ENCODE data around the gene EPB41L5. TPM values are rescaled to one million over a fixed set of nuclear protein-coding genes. Genes with fewer than 3 reads are reported as not detected.

The EPB41L5 gene
- total RNA-seq, 1 donor from 2014 or later, result 1.5 TPM

DNA sequence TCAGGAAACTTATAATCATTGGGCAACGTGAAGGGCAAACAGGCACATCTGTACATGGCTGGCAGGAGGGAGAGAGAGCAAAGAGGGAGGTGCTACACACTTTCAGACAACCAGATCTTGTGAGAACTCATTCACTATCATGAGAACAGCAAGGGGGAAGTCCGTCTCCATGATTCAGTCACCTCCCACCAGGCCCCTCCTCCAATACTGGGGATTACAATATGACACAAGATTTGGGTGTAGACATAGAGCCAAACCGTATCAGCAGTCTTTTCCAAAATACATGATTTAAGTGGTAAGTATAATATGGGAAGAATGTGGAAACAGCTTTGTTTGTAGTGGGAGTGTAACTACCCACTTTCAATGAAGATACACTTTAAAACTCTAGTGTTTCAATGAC is 65.0 kb downstream of the EPB41L5 start:
- no peak overlapping the region for H3K4me3 Mint-ChIP-seq (ENCODE audit: low read depth)
- intact Hi-C loops (cut with micrococcal nuclease), result no loop called here
- peaks cover 2% of the 10 kb centered on the region for H3K27me3 Mint-ChIP-seq (ENCODE audit: low read depth)
- no peak overlapping the region for H3K27ac Mint-ChIP-seq
- peaks cover 4% of the 10 kb centered on the region for H3K9me3 Mint-ChIP-seq
- H3K36me3 Mint-ChIP-seq (ENCODE audit: low read depth), result no peaks in the 10 kb centered on the region
- no peak for DNase-seq (ENCODE audit: low spot score)
- H3K4me1 Mint-ChIP-seq (ENCODE audit: low read depth), result no peaks in the 10 kb centered on the region

DNA sequence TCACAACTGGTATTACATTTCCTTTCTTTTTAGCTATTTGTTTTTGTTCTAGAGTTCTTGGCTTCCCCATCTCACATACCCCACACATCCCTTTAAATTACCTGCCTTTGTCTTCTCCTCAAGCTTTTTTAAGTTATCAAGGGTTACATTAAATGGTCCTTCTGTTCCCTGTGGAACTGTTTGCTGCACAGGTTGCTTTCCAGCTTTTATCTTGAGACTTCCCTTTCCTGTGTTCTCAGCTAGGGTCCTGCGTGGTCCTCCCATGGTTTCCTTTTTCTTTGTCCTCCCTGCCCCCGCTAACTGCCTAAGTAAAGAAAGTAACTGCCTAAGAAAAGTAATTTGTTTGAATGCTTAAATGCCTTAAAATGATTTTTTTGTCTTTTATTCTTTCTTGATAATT is 66.8 kb downstream of the EPB41L5 start:
- H3K9me3 Mint-ChIP-seq, result peaks cover 4% of the 10 kb centered on the region
- no peak overlapping the region for H3K4me3 Mint-ChIP-seq (ENCODE audit: low read depth)
- intact Hi-C loops (cut with micrococcal nuclease), result no loop called here
- H3K36me3 Mint-ChIP-seq (ENCODE audit: low read depth), result no peaks in the 10 kb centered on the region
- H3K4me1 Mint-ChIP-seq (ENCODE audit: low read depth), result no peaks in the 10 kb centered on the region
- H3K27me3 Mint-ChIP-seq (ENCODE audit: low read depth), result peaks cover under 1% of the 10 kb centered on the region
- no peak overlapping the region for H3K27ac Mint-ChIP-seq
- DNase-seq (ENCODE audit: low spot score), result no peak

DNA sequence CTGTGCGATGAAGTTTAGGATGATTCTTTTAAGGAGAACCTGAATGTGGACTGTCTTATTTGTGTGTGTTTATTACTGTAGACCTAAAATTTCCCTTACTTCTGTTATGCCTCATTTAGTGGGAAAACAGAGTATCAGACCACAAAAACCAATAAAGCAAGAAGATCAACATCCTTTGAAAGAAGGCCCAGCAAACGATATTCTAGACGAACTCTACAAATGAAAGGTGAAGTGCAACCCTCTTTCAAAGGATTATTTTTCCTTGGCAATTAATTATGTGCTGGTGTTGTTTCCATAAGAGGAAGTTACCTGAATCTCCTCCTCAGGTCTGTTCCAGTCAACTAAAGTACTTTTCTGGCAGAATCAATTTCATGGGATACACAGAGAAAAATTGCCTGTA is 78.6 kb downstream of the EPB41L5 start:
- H3K9me3 Mint-ChIP-seq, result no peaks in the 10 kb centered on the region
- no peaks in the 10 kb centered on the region for H3K36me3 Mint-ChIP-seq (ENCODE audit: low read depth)
- no peaks in the 10 kb centered on the region for H3K4me1 Mint-ChIP-seq (ENCODE audit: low read depth)
- H3K27me3 Mint-ChIP-seq (ENCODE audit: low read depth), result no peaks in the 10 kb centered on the region
- DNase-seq (ENCODE audit: low spot score), result no peak
- intact Hi-C loops (cut with micrococcal nuclease), result no loop called here
- no peak overlapping the region for H3K4me3 Mint-ChIP-seq (ENCODE audit: low read depth)
- H3K27ac Mint-ChIP-seq, result no peak overlapping the region

DNA sequence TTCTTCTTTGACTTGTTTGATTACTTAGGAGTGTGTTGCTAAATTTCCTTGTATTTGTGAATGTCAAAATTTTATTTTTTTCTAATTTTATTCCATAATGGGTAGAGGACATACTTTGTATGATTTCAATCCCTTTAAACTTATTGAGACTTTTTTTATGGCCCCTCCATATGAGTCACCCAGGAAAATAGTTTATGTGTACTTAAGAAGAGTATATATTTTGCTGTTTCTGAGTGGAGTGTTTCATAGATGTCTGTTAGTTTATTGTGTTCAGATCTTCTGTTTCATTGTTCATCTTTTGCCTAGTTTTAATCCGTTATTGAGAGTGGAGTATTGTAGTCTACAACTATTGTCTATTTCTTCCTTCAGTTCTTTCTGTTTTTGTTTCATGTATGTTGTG is 81.9 kb downstream of the EPB41L5 start:
- H3K9me3 Mint-ChIP-seq, result no peaks in the 10 kb centered on the region
- H3K4me3 Mint-ChIP-seq (ENCODE audit: low read depth), result no peak overlapping the region
- H3K27me3 Mint-ChIP-seq (ENCODE audit: low read depth), result no peaks in the 10 kb centered on the region
- no peak for DNase-seq (ENCODE audit: low spot score)
- H3K4me1 Mint-ChIP-seq (ENCODE audit: low read depth), result no peaks in the 10 kb centered on the region
- no peaks in the 10 kb centered on the region for H3K36me3 Mint-ChIP-seq (ENCODE audit: low read depth)
- intact Hi-C loops (cut with micrococcal nuclease), result no loop called here
- no peak overlapping the region for H3K27ac Mint-ChIP-seq

DNA sequence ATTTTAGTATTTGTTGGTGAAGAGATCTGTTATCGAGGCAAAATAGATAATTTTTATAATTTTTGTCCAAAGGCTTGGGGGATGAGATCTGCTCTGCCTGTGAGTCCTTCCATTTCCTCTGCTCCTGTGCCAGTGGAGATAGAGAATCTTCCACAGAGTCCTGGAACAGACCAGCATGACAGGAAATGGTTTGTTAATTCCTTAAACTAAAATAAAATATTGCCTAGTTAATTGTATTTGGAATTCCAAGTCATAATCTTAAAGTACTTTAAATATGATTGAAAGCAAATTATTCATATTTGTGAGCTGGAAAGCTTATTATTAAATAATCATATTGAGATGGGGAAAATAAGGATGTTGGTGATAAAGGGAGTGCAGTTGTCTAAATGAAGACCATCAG is 87.8 kb downstream of the EPB41L5 start:
- no peak overlapping the region for H3K27ac Mint-ChIP-seq
- no peaks in the 10 kb centered on the region for H3K9me3 Mint-ChIP-seq
- H3K4me3 Mint-ChIP-seq (ENCODE audit: low read depth), result no peak overlapping the region
- H3K27me3 Mint-ChIP-seq (ENCODE audit: low read depth), result peaks cover 3% of the 10 kb centered on the region
- intact Hi-C loops (cut with micrococcal nuclease), result loop anchor here (10.0 kb wide), 1 partner anchor 244 kb away; the partner anchor contains the start of gene INHBB
- DNase-seq (ENCODE audit: low spot score), result no peak
- H3K36me3 Mint-ChIP-seq (ENCODE audit: low read depth), result peaks cover 4% of the 10 kb centered on the region
- H3K4me1 Mint-ChIP-seq (ENCODE audit: low read depth), result no peaks in the 10 kb centered on the region

DNA sequence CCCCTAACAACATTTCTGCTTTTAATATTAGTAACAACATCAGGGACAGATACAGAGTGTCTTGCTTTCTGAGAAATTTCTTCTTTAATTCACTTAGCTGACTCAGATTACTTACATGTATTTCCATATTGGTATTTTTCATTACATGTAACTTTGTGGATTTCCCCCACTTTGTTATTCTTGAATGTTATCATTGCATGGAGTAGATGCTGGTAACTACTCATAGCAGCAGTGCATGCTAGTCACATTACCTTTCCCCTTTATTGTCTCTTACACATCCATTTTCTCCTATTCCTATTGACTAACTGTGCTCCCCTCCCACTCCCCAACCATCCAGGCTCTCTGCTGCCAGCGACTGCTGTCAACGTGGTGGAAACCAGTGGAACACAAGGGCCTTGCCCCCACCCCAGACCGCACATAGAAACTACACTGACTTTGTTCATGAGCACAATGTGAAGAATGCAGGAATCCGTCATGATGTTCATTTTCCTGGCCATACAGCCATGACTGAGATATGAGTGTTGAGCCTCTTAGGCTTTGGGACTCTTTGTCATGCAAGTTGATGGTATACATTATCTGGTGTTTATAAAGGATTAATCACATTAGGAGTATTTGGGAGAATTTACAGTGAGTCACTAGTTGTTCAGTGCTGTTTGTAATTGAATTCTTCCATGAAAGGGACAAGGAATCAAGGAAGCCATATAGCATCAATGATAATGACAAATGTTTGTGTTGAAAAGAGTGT is 91.0 kb downstream of the EPB41L5 start:
- Mint-ChIP-seq H3K4me1 (ENCODE audit: low read depth) (peaks cover 8% of the 10 kb centered on the region), H3K36me3 (ENCODE audit: low read depth) (peaks cover 4% of the 10 kb centered on the region), H3K27ac (no peak overlapping the region), H3K9me3 (peaks cover under 1% of the 10 kb centered on the region), H3K27me3 (ENCODE audit: low read depth) (peaks cover 10% of the 10 kb centered on the region), H3K4me3 (ENCODE audit: low read depth) (no peak overlapping the region)
- intact Hi-C loops (cut with micrococcal nuclease), result loop anchor here (10.0 kb wide), 1 partner anchor 241 kb away; the partner anchor contains the start of gene INHBB
- no peak for DNase-seq (ENCODE audit: low spot score)

DNA sequence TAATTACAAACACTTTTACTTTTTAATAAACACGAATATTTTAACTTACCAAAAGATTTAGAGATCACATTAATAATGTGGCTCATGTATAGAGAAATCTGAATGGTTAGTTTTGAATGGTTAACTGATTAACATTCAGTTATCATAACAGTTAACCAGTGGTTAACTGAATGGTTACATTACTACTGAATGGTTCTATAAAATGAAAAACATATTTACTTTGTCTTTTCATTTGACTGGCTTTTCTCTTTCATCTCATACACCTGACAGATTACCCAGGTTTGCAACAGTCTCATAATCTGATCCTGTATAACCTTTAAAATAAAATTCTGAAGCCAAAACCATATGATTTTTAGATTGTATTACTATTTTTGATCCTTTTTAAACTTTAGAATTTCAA is 91.9 kb downstream of the EPB41L5 start:
- peaks cover 9% of the 10 kb centered on the region for H3K9me3 Mint-ChIP-seq
- H3K4me1 Mint-ChIP-seq (ENCODE audit: low read depth), result peaks cover 17% of the 10 kb centered on the region
- peaks cover 8% of the 10 kb centered on the region for H3K36me3 Mint-ChIP-seq (ENCODE audit: low read depth)
- intact Hi-C loops (cut with micrococcal nuclease), result loop anchor here (5.0 to 10.0 kb wide), 3 partner anchors 240 to 578 kb away; partner anchors contain the start of gene INHBB
- no peak overlapping the region for H3K27ac Mint-ChIP-seq
- peaks cover 10% of the 10 kb centered on the region for H3K27me3 Mint-ChIP-seq (ENCODE audit: low read depth)
- DNase-seq (ENCODE audit: low spot score), result no peak
- no peak overlapping the region for H3K4me3 Mint-ChIP-seq (ENCODE audit: low read depth)

DNA sequence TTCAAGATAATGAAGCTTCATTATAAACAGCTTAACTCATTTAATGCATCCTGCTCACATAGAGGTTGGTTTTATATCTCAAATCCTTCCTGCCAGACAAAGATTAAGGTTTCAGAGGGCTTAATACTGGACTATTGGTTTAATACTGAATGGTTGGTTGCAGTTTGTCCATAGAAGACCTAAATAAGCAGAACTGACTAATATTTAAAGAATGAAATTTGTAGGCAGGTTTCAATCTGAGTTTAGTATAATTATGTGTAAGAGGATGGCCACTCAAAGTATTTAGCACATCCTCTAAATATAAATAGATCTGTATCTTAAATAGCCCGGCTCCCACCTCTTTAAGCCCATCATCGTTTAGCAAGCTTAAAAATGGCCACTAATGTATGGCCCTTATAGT is 92.5 kb downstream of the EPB41L5 start:
- Mint-ChIP-seq H3K4me3 (ENCODE audit: low read depth) (no peak overlapping the region), H3K27ac (no peak overlapping the region), H3K27me3 (ENCODE audit: low read depth) (peaks cover 10% of the 10 kb centered on the region), H3K36me3 (ENCODE audit: low read depth) (peaks cover 8% of the 10 kb centered on the region), H3K9me3 (peaks cover 9% of the 10 kb centered on the region), H3K4me1 (ENCODE audit: low read depth) (peaks cover 22% of the 10 kb centered on the region)
- DNase-seq (ENCODE audit: low spot score), result no peak
- intact Hi-C loops (cut with micrococcal nuclease), result loop anchor here (5.0 to 10.0 kb wide), 3 partner anchors 239 to 577 kb away; partner anchors contain the start of gene INHBB

DNA sequence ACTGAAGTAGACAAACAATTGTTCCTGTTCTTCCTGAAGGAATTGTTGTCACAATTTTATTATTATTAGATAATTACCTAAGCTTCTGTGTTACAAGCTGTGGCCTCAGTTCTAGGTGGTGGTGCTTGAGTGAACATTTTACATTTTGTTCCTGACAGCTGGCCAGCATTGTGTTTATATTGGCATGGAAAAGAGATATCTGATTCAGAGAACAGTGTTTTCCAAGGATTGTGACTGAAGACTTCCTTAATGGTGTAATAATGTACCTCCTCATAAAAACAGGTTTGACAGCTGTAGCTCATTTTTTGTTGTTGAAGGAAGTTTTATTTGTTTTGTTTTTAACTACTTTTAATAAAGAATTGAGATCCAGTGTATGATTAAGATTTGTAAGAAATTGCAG is 95.2 kb downstream of the EPB41L5 start:
- Mint-ChIP-seq H3K27me3 (ENCODE audit: low read depth) (peaks cover 23% of the 10 kb centered on the region), H3K9me3 (peaks cover 9% of the 10 kb centered on the region), H3K36me3 (ENCODE audit: low read depth) (peaks cover 8% of the 10 kb centered on the region), H3K27ac (no peak overlapping the region), H3K4me1 (ENCODE audit: low read depth) (peaks cover 25% of the 10 kb centered on the region), H3K4me3 (ENCODE audit: low read depth) (no peak overlapping the region)
- DNase-seq (ENCODE audit: low spot score), result no peak
- intact Hi-C loops (cut with micrococcal nuclease), result loop anchor here (5.0 to 10.0 kb wide), 3 partner anchors 237 to 574 kb away; partner anchors contain the start of gene INHBB

DNA sequence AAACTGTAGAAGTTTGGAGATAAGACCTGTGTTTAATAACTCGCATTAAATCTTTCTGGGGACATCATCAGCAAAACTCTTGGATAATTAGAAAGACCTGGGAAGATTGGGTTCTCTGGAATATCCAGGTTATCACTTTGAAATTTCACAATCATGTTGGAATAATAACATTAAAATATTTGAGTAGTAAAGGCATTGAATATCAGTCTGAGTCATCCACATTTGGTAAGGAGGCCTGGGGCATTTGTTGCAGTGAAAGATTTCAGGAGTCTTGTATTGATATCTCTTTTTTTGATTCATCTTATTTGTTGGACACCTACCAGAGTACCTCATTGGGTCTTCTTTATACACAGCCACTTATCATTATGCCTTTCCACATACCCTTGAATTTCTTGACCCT is 95.9 kb downstream of the EPB41L5 start:
- Mint-ChIP-seq H3K36me3 (ENCODE audit: low read depth) (peaks cover 8% of the 10 kb centered on the region), H3K9me3 (peaks cover 9% of the 10 kb centered on the region), H3K27ac (no peak overlapping the region), H3K4me1 (ENCODE audit: low read depth) (peaks cover 25% of the 10 kb centered on the region), H3K27me3 (ENCODE audit: low read depth) (peaks cover 28% of the 10 kb centered on the region), H3K4me3 (ENCODE audit: low read depth) (no peak overlapping the region)
- no peak for DNase-seq (ENCODE audit: low spot score)
- intact Hi-C loops (cut with micrococcal nuclease), result loop anchor here (1.0 to 10.0 kb wide), 4 partner anchors 67 to 574 kb away; partner anchors contain the start of gene INHBB

DNA sequence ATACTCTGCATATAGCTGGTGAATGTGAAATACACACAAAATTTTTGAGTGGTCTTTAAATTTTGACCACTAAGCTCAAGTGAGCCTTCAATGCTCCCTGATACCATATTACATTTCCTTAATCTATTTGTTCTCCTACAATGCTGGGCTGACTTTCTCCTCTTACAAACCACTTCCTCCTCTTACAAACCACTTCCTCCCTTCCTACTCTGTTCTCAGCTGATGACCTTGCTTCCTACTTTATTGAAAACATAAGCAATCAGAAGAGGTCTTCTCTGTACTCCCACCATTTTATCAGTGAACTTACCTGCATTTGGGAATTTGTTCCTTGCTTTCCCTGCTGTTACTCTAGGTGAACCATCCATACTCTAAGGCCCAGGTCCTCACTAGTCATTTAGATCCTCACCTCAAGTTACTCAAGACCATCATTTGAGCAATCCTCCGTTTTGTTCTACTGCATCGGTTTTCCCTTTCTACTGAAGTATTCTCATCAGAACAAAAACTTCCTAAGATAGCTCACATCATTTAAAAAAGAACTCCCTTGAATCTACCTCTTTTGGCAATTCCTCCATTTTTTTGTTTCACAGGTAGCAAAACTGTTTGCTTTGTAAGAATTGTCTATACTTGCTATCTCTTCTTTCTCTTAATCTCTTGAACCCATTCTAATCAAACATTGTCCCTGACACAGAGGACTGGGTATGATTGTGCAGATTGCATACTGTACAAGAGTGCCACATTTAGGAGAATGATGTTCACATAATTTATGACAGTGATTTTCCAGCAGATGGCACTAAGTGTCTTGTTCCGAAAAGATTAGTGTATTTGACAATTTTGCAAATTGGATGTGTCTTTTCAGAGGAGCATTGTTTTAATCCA is 96.5 kb downstream of the EPB41L5 start:
- peaks cover 29% of the 10 kb centered on the region for H3K27me3 Mint-ChIP-seq (ENCODE audit: low read depth)
- peaks cover 5% of the 10 kb centered on the region for H3K36me3 Mint-ChIP-seq (ENCODE audit: low read depth)
- H3K4me1 Mint-ChIP-seq (ENCODE audit: low read depth), result peaks cover 25% of the 10 kb centered on the region
- H3K27ac Mint-ChIP-seq, result peak overlapping the region; percentile 38
- intact Hi-C loops (cut with micrococcal nuclease), result loop anchor here (1.0 to 10.0 kb wide), 5 partner anchors 66 to 573 kb away; partner anchors contain the start of gene INHBB
- DNase-seq (ENCODE audit: low spot score), result no peak
- peak overlapping the region; percentile 57 for H3K4me3 Mint-ChIP-seq (ENCODE audit: low read depth)
- peaks cover 9% of the 10 kb centered on the region for H3K9me3 Mint-ChIP-seq

DNA sequence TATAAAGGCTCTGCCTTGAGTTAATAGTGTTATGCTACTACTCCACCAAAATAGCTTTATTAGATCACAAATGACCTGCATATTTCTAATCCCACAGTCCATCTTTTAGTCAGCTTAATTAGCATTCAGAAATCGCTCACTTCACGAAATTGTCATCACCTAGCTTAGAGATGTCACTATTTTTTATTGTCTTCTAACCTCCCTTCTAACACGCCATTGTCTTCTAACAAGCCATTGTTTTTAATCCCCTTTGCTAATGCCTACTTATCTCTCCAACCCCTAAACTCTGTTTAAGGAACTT is 97.1 kb downstream of the EPB41L5 start:
- no peak overlapping the region for H3K4me3 Mint-ChIP-seq (ENCODE audit: low read depth)
- H3K27ac Mint-ChIP-seq, result no peak overlapping the region
- DNase-seq (ENCODE audit: low spot score), result no peak
- peaks cover 25% of the 10 kb centered on the region for H3K4me1 Mint-ChIP-seq (ENCODE audit: low read depth)
- peaks cover 29% of the 10 kb centered on the region for H3K27me3 Mint-ChIP-seq (ENCODE audit: low read depth)
- peaks cover 5% of the 10 kb centered on the region for H3K36me3 Mint-ChIP-seq (ENCODE audit: low read depth)
- peaks cover 9% of the 10 kb centered on the region for H3K9me3 Mint-ChIP-seq
- intact Hi-C loops (cut with micrococcal nuclease), result loop anchor here (2.0 kb wide), 1 partner anchor 203 kb away; no protein-coding TSS in a partner anchor

DNA sequence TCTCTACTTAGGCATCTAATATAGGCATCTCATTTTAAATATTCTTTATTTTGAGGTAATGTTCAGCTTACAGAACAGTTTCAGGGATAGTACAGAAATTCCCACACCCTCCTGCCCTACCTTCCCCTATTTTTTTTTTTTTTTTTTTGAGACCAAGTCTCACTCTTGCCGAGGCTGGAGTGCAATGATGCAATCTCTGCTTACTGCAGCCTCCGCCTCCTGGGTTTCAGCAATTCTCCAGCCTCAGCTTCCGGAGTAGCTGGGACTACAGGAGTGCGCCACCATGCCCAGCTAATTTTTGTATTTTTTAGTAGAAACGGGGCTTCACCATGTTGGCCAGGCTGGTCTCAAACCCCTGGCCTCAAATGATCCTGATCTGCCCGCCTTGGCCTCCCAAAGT is 97.6 kb downstream of the EPB41L5 start:
- peaks cover 25% of the 10 kb centered on the region for H3K4me1 Mint-ChIP-seq (ENCODE audit: low read depth)
- no peak for DNase-seq (ENCODE audit: low spot score)
- peaks cover 9% of the 10 kb centered on the region for H3K9me3 Mint-ChIP-seq
- H3K27ac Mint-ChIP-seq, result no peak overlapping the region
- H3K36me3 Mint-ChIP-seq (ENCODE audit: low read depth), result peaks cover 5% of the 10 kb centered on the region
- H3K27me3 Mint-ChIP-seq (ENCODE audit: low read depth), result peaks cover 29% of the 10 kb centered on the region
- H3K4me3 Mint-ChIP-seq (ENCODE audit: low read depth), result no peak overlapping the region
- intact Hi-C loops (cut with micrococcal nuclease), result loop anchor here (2.0 kb wide), 1 partner anchor 202 kb away; no protein-coding TSS in a partner anchor

Measured in activated T-helper 2 cell treated with anti-CD3 and anti-CD28 coated beads, Interferon-gamma antibody, Interleukin-2, Interleukin-4, amounts not matched to agents 10 μg/mL and 5 μg/mL and 100 μg/mL, durations not matched to agents 14 hours and 24 hours and 36 hours (primary cell).